ENCODE measurements around the gene SLC9A8. TPM values are rescaled to one million over a fixed set of nuclear protein-coding genes. Genes with fewer than 3 reads are reported as not detected.
"Not testable (repeated sequence)": the region's sequence is repeated elsewhere in the genome, so short reads cannot be mapped to it uniquely, and the experiment has no call there.

The SLC9A8 gene
- total and polyA plus RNA-seq, 9 of the 15 experiments (the other 6 are each of a cell fraction or from before 2014, with no cell fraction given): 0.56 to 9.7 (median 5.0) TPM

DNA sequence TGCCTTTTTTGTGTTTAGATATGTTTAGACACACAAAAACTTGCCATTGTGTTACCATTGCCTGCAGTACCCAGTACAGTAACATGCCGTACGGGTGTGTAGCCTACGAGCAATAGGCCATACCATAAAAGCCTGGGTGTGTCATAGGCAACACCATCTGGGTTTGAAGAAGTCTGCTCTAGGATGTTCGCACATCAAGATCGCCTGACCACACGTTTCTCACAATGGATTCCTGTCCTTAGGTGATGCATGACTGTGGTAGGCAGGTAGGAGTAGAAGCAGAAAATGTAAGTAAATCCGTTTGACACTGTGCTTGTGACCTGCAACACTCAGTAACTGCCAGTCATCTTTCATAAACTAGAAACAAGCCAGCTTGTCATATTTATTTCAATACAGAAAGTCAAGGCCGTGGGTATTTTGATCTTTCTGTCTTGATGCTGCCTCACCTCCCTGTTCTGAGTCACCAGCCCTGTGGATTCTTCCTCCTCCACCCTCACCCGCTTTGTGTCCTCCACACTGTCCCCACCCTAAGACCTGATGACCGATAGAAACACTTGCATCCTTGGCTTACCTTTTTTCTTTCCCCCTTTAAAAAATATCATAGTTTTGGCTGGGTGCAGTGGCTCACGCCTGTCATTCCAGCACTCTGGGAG is 7.3 kb upstream of the SLC9A8 start:
- in situ Hi-C loops (cut with MboI); H3K4me3 ChIP-seq; intact Hi-C loops (cut with micrococcal nuclease); DNase-seq (ENCODE audit: extremely low read depth in 1 of 4, low spot score in 3 of 4); H3K27me3 ChIP-seq (ENCODE audit: control insufficient read depth in 2 of 2, insufficient read depth in 2 of 2, low read length in 2 of 2); H3K79me2 ChIP-seq (ENCODE audit: control insufficient read depth, insufficient read depth, low read length); H3K9me3 ChIP-seq (replicated peaks; ENCODE audit: control insufficient read depth, insufficient read depth, low read depth, low read length); CTCF ChIA-PET (ENCODE audit: low intra/inter-chr PET ratio); H3K9me1 ChIP-seq (ENCODE audit: control insufficient read depth, insufficient read depth, low read length); H4K20me1 ChIP-seq (replicated peaks; ENCODE audit: control insufficient read depth, insufficient read depth, low read length); H3K4me1 ChIP-seq (replicated peaks in 1 of 2; ENCODE audit: control insufficient read depth in 2 of 2, insufficient read depth in 2 of 2, low read length in 2 of 2); H3K36me3 ChIP-seq (ENCODE audit: control insufficient read depth, insufficient read depth, low read length); POLR2A ChIA-PET; BruUV-seq (replicated peaks): not testable (repeated sequence)
- Histone ChIP-seq H3K27ac (ENCODE audit: extremely low read depth, low read depth, low read length) (peak overlapping the region; percentile 55; the same call in 1 of the 3 replicates), H3K4me2 (ENCODE audit: insufficient read depth, low read length) (peak overlapping the region; percentile 52; the same call in 1 of the 2 replicates), H2AFZ (ENCODE audit: low read depth, low read length) (peak overlapping the region; percentile 90), H3K9ac (ENCODE audit: insufficient read depth in 1 of 2, low read depth in 2 of 2, low read length in 2 of 2) (0 out of 4 replicates have a peak overlapping the region, but pooled peaks of 1 of the 2 experiments have one; percentile 42)
- ATAC-seq (peak; percentile 69), FAIRE-seq (peak; percentile 69)
- TF ChIP-seq MAFG (tag; conservative IDR thresholded peaks at IDR 0.05) (peak; percentile 44), ZNF316 (IDR thresholded peaks at IDR 0.05) (peak; percentile 23; the same call in 1 of the 2 replicates)
- TF ChIP-seq, protein P1, sequence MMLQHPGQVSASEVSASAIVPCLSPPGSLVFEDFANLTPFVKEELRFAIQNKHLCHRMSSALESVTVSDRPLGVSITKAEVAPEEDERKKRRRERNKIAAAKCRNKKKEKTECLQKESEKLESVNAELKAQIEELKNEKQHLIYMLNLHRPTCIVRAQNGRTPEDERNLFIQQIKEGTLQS (IDR thresholded peaks at IDR 0.05): 0 out of 2 replicates have a peak, but pooled peaks have one; percentile 14
- TF ChIP-seq, protein P1 (CRISPR knock-in tag; conservative IDR thresholded peaks at IDR 0.05): not testable (repeated sequence)
- TF ChIP-seq, protein P2, sequence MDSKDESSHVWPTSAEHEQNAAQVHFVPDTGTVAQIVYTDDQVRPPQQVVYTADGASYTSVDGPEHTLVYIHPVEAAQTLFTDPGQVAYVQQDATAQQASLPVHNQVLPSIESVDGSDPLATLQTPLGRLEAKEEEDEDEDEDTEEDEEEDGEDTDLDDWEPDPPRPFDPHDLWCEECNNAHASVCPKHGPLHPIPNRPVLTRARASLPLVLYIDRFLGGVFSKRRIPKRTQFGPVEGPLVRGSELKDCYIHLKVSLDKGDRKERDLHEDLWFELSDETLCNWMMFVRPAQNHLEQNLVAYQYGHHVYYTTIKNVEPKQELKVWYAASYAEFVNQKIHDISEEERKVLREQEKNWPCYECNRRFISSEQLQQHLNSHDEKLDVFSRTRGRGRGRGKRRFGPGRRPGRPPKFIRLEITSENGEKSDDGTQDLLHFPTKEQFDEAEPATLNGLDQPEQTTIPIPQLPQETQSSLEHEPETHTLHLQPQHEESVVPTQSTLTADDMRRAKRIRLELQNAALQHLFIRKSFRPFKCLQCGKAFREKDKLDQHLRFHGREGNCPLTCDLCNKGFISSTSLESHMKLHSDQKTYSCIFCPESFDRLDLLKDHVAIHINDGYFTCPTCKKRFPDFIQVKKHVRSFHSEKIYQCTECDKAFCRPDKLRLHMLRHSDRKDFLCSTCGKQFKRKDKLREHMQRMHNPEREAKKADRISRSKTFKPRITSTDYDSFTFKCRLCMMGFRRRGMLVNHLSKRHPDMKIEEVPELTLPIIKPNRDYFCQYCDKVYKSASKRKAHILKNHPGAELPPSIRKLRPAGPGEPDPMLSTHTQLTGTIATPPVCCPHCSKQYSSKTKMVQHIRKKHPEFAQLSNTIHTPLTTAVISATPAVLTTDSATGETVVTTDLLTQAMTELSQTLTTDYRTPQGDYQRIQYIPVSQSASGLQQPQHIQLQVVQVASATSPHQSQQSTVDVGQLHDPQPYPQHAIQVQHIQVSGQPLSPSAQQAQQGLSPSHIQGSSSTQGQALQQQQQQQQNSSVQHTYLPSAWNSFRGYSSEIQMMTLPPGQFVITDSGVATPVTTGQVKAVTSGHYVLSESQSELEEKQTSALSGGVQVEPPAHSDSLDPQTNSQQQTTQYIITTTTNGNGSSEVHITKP (IDR thresholded peaks at IDR 0.05; ENCODE audit: partially characterized antibody): peak; percentile 78
- TF ChIP-seq, protein P3, sequence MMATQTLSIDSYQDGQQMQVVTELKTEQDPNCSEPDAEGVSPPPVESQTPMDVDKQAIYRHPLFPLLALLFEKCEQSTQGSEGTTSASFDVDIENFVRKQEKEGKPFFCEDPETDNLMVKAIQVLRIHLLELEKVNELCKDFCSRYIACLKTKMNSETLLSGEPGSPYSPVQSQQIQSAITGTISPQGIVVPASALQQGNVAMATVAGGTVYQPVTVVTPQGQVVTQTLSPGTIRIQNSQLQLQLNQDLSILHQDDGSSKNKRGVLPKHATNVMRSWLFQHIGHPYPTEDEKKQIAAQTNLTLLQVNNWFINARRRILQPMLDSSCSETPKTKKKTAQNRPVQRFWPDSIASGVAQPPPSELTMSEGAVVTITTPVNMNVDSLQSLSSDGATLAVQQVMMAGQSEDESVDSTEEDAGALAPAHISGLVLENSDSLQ (IDR thresholded peaks at IDR 0.05): peak; percentile 19; the same call in 1 of the 2 replicates
- whole genome bisulfite sequencing (ENCODE audit: insufficient coverage, low coverage, missing lambda C conversion rate): 52% methylated on average over 9 of the region's 11 CpGs

All from K562 (cell line).